GM12801 (cell line): Measurements from ENCODE around the gene GARNL3.

ENCODE experiments used
- TF ChIP-seq, protein P1 (sequence below): IDR thresholded peaks from one replicate; pipeline ENCODE4 v1.5.1; 2011; ENCODE audit warnings: control low read depth; ENCODE audit not compliant: insufficient read length; ENCODE audit errors: extremely low read depth

The GARNL3 gene, protein sequence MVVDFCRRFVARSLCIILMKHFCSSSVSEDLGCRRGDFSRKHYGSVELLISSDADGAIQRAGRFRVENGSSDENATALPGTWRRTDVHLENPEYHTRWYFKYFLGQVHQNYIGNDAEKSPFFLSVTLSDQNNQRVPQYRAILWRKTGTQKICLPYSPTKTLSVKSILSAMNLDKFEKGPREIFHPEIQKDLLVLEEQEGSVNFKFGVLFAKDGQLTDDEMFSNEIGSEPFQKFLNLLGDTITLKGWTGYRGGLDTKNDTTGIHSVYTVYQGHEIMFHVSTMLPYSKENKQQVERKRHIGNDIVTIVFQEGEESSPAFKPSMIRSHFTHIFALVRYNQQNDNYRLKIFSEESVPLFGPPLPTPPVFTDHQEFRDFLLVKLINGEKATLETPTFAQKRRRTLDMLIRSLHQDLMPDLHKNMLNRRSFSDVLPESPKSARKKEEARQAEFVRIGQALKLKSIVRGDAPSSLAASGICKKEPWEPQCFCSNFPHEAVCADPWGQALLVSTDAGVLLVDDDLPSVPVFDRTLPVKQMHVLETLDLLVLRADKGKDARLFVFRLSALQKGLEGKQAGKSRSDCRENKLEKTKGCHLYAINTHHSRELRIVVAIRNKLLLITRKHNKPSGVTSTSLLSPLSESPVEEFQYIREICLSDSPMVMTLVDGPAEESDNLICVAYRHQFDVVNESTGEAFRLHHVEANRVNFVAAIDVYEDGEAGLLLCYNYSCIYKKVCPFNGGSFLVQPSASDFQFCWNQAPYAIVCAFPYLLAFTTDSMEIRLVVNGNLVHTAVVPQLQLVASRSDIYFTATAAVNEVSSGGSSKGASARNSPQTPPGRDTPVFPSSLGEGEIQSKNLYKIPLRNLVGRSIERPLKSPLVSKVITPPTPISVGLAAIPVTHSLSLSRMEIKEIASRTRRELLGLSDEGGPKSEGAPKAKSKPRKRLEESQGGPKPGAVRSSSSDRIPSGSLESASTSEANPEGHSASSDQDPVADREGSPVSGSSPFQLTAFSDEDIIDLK

DNA sequence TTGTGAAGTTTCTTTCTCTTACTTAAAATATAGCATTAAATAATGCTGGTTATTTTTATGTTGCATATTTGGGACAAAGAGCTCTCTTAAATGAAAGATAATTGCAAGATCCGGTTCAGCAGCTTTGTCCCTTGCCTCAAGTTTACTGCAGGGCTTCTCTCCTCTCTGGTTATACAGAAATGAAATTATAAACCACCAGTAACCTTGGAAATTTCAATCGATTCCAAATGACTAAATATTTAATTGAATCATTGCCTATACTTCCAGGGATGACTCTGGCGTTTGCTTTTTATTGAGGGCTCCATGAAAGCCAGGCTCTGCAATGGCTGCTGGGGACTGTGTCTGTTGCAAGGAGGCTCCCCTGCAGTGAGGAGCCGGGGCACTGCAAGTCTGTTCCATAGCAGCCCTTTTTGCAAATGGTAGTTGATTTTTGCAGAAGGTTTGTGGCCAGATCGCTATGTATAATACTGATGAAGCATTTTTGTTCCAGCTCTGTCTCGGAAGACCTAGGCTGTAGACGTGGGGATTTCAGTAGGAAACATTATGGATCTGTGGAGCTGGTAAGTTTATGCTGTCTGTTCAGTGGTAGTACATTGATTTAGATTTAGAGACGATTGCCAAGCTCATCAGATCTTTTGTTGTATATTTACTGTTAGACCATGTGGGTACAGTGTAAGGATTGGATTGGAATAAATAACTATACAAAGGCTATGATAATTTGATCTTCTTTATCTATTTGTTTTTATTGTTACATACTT is at the start of gene GARNL3:
Gene GARNL3, plus strand, starts transcription at position 313 of the 758 bp plus-strand sequence. Its CDS starts 104 bp downstream, at position 417.
- TF ChIP-seq, protein P1, sequence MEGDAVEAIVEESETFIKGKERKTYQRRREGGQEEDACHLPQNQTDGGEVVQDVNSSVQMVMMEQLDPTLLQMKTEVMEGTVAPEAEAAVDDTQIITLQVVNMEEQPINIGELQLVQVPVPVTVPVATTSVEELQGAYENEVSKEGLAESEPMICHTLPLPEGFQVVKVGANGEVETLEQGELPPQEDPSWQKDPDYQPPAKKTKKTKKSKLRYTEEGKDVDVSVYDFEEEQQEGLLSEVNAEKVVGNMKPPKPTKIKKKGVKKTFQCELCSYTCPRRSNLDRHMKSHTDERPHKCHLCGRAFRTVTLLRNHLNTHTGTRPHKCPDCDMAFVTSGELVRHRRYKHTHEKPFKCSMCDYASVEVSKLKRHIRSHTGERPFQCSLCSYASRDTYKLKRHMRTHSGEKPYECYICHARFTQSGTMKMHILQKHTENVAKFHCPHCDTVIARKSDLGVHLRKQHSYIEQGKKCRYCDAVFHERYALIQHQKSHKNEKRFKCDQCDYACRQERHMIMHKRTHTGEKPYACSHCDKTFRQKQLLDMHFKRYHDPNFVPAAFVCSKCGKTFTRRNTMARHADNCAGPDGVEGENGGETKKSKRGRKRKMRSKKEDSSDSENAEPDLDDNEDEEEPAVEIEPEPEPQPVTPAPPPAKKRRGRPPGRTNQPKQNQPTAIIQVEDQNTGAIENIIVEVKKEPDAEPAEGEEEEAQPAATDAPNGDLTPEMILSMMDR: no peak

DNA sequence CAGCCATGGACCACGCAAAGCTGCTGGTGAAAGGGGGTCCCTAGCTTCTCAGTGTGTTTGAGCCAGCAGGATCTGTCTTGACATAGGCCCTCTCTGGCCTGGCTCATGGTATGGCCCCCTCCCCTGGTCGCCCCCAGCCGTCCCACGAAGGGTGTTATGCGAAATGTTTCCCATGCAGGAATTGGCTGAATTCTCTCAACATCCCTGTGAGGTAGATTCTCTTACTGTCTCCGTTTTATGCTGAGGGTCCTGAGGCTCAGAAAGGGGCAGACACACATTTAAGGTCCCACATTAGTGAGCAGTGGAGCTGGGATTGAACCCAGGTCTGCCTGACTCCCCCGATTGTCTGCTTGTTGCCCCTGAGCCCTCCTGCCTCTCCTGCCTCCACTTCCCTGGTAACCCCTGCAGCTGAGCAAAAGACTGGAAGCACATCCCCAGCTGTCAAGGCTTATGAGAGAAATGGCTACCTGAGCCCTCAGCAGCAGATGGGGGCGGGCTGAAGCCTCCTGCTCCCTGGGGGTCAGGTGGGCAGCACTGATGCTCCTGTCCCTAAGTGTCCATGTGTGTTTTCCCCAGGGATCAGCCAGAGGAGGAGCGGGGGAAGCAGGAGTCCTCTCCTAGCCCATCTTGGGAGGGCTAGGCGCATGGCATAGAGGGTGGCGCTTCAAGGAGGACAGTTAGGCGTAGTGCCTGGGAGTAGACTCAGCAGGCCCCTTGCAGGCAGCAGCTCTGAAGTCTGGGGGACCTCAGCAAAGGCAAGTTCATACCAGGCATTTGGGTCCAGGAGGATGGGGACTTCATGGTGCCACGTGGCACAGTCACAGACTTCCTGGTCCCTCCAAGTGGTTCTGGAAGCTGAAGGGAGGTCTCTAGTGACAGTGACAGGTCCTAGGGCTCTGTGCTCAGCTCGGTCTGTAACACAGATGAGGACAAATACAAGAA is 49.0 kb upstream of the GARNL3 start:
- TF ChIP-seq, protein P1: no peak

DNA sequence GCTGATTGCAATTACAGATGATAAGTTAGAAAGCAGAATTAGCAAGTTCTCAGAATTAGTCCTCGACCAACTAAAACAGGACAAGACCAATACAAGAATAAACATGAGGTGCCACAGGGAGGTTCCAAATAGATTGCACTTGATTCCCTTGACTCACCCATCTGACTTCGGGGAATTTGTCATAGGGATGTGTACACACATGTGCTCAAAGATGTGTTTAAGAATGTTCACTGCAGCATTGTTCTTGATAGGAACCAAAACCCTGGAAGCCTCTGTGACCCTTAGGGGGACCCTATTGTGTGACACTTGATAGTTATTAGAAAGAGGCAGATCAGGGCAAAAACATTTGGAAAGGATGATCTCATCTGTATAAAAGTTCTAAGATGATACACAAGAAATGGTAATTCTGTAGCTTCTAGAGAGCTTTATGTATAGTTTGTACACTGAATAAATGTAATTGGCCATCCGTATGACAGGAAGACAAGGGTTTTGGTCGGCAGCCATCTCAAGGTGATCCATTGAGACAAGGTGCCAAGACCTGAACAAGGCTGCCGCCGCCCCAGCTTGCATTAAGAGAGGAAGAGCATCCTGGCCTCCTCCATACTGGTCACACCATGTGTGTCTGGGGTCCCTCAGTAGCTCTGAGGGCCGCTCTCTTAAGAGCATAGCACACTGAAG is 48.2 kb upstream of the GARNL3 start:
- TF ChIP-seq, protein P1: no peak

DNA sequence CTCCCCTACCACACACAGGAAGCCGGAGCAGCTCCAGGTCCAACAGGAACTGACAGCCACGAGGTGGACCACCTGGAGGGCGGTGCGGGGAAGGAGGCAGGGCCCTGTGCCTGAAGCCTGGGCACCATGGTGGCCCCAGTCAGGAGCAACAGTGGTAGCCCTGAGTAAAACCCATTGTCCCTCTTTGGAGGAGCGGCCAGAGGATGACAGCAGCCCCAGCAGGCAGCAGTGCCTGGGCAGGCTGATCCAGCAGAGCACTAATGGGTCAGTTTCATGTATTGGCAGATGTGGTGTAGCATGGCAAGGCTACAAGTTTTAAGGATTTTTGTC is 47.7 kb upstream of the GARNL3 start:
- TF ChIP-seq, protein P1: no peak

DNA sequence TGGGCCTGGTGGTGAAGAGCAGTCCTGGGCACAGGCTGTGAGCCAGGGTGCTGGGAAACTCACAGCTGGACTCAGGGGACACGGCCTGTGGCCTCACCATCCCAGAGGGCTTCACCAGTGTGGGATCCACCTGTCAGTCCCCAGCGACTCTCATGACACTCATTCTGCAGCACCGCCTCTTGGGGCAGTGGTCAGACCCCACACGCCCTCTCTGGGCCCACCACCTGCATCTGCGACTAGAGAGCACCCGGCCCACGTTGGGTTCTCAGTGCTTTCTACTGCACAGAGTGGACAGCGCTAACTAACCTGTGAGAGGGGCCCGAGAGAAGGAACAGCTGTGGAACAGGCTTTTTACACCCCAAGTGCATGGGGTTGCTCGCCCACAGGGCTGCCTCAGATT is 45.8 kb upstream of the GARNL3 start:
- TF ChIP-seq, protein P1: no peak

DNA sequence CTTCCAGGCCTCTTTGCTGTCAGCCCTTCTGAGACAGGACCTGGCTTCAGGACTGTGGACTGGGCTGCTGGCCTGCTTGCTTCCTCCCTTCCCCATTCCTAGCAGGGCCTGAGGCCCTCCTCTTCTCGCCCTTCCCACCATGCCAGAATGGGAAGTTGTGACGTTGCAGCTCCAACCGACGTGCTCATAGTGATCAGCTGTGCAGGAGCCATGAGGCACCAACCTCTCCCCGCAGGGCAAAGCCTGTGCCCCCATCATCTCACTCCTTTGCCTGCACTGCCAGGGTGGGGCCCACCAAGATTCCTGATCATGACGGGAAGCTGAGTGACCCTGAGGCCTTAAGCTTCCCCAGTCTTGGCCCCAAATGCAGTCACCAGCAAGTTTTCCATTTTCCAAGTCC is 45.1 kb upstream of the GARNL3 start:
- TF ChIP-seq, protein P1: no peak
